HL-60 (cell line): ENCODE measurements around the gene PROK1.

Experiments used
- CTCF ChIP-seq: IDR thresholded peaks from one replicate; pipeline ENCODE4 v1.5.1; 2011; ENCODE audit warnings: low read length, control low read depth, inconsistent platforms; ENCODE audit not compliant: insufficient read depth
- POLR2AphosphoS5 ChIP-seq: IDR thresholded peaks from 2 replicates; pipeline ENCODE4 v1.6.1; 2012; ENCODE audit warnings: low read depth
- REST ChIP-seq: IDR thresholded peaks from 2 replicates; pipeline ENCODE4 v1.6.1; 2012; ENCODE audit warnings: low read depth; ENCODE audit not compliant: insufficient replicate concordance
- SPI1 ChIP-seq: IDR thresholded peaks from 2 replicates; pipeline ENCODE4 v1.6.1; 2012; ENCODE audit warnings: low read depth, mild to moderate bottlenecking, borderline replicate concordance

- TF ChIP-seq CTCF (no peak), POLR2AphosphoS5 (no peak), SPI1 (no peak), REST (no peak)
These were observed 10.1 kb upstream of the PROK1 start for GRCh38 chr1:110440877-110441276.
